Effector memory CD4-positive, alpha-beta T cell (primary cell): Measurements from ENCODE around the gene COQ8A.

Experiments
- DNase-seq, 3 donors: peaks; one replicate each; pipeline ENCODE4 v3.0.0-alpha.2; 2020
- H3K27ac ChIP-seq: 2 replicates; pipeline ENCODE4 v1.7.0; 2013; ENCODE audit warnings: mild to moderate bottlenecking, low read length, moderate library complexity; ENCODE audit not compliant: insufficient read depth, poor library complexity, severe bottlenecking
- H3K27me3 ChIP-seq: replicated peaks from 2 replicates; pipeline ENCODE4 v1.7.0; 2013; ENCODE audit warnings: mild to moderate bottlenecking, low read length; ENCODE audit not compliant: insufficient read depth, control insufficient read depth, poor library complexity, severe bottlenecking
- H3K36me3 ChIP-seq: 2 replicates; pipeline ENCODE4 v1.7.0; 2013; ENCODE audit warnings: mild to moderate bottlenecking, low read length, moderate library complexity; ENCODE audit not compliant: control insufficient read depth, insufficient read depth
- H3K4me1 ChIP-seq: 2 replicates; pipeline ENCODE4 v1.7.0; 2013; ENCODE audit warnings: low read length, mild to moderate bottlenecking; ENCODE audit not compliant: control insufficient read depth, insufficient read depth, poor library complexity, severe bottlenecking
- H3K4me3 ChIP-seq: 2 replicates; pipeline ENCODE4 v1.7.0; 2013; ENCODE audit warnings: low read length, low read depth, mild to moderate bottlenecking; ENCODE audit not compliant: insufficient read depth, poor library complexity, severe bottlenecking
- H3K9me3 ChIP-seq: 2 replicates; pipeline ENCODE4 v1.7.0; 2013; ENCODE audit warnings: mild to moderate bottlenecking, low read length, moderate library complexity; ENCODE audit not compliant: control insufficient read depth

The COQ8A gene

DNA sequence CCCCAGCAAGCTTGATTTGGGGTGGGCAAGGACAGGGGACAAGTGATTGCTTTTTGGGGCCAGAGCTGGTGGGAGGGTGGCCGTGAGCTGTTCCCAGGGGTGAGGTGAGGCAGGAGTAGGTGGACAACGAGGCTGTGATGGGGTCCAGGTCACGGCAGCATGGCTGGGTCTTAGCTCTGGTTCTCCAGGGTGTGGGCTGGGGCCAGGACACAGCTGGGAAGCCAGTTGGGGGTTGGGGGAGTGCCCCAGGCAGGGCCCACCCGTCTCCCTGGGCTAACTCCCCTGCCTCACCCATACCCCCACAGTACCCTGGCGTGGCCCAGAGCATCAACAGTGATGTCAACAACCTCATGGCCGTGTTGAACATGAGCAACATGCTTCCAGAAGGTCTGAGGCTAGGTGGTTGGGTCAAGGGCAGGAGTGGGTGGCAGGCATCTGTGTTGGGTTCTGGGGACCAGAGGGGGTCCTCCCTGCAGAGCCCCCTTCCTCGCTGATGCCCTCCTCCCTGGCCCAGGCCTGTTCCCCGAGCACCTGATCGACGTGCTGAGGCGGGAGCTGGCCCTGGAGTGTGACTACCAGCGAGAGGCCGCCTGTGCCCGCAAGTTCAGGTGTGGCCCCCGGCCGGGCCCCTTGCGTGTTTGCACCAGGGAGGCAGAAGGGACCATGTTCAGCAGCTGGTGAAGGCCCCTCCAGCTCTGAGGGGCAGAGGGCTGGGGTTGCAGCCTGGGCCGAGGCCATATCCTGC, 43.3 kb downstream of the COQ8A start:
- H3K36me3 ChIP-seq = peaks cover 43% of the 10 kb centered on the region

DNA sequence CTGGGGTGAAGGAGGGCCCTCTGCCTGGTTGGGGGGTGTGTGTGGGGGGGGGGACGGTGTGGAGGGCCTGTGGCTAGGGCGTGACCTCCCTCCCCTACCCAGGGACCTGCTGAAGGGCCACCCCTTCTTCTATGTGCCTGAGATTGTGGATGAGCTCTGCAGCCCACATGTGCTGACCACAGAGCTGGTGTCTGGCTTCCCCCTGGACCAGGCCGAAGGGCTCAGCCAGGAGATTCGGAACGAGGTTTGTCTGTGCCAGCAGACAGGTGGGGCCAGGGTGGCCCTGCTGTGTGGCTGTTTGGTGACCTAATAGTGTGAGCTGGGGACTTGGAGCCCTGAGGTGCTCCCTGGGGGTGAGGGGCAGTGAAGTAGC, 43.9 kb downstream of the COQ8A start:
- H3K4me3 ChIP-seq = no peak overlapping the region
- H3K4me1 ChIP-seq = no peaks in the 10 kb centered on the region
- no peak for DNase-seq
- H3K27me3 ChIP-seq = no peaks in the 10 kb centered on the region
- H3K36me3 ChIP-seq = peaks cover 42% of the 10 kb centered on the region
- no peak overlapping the region for H3K27ac ChIP-seq
- H3K9me3 ChIP-seq = no peaks in the 10 kb centered on the region

More for the DNA sequence above, 43.3 kb downstream of the COQ8A start:
- no peaks in the 10 kb centered on the region for H3K9me3 ChIP-seq
- H3K27ac ChIP-seq = no peak overlapping the region
- H3K27me3 ChIP-seq = no peaks in the 10 kb centered on the region
- no peaks in the 10 kb centered on the region for H3K4me1 ChIP-seq
- H3K4me3 ChIP-seq = no peak overlapping the region
- no peak for DNase-seq

DNA sequence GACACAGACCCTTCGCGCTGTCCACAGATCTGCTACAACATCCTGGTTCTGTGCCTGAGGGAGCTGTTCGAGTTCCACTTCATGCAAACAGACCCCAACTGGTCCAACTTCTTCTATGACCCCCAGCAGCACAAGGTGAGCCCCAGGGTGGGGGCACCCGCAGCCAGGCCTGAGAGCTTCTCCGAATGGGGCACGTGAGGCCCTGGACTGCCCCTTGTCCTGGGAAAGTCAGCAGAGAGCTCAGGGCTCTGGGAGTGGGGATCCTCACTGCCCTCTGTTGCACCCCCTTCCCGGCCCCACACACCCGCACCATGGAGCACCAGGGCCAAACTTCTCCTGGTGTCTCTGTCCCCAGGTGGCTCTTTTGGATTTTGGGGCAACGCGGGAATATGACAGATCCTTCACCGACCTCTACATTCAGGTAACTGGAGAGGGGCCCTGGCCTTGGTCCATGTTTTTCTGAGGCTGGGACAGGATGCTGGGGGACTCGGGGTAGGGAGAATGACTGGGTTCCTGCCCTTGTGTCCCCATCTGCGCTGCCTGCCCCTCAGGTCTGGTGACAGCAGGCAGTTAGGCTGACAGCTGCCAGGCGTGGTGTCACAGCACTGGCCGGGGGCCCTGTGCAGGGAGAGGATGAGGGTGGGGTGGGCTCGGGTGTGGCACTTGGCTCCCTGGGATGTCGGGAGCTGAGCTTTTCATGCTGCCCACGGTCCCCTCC, 44.6 kb downstream of the COQ8A start:
- Histone ChIP-seq H3K27me3 (no peaks in the 10 kb centered on the region), H3K27ac (no peak overlapping the region), H3K4me1 (no peaks in the 10 kb centered on the region), H3K4me3 (no peak overlapping the region), H3K9me3 (no peaks in the 10 kb centered on the region), H3K36me3 (peaks cover 42% of the 10 kb centered on the region)
- no peak for DNase-seq

GRCh38 chr1:226985239-226985838, 45.2 kb downstream of the COQ8A start:
- no peaks in the 10 kb centered on the region for H3K4me1 ChIP-seq
- H3K27ac ChIP-seq = no peak overlapping the region
- no peaks in the 10 kb centered on the region for H3K9me3 ChIP-seq
- H3K4me3 ChIP-seq = no peak overlapping the region
- no peaks in the 10 kb centered on the region for H3K27me3 ChIP-seq
- peaks cover 42% of the 10 kb centered on the region for H3K36me3 ChIP-seq
- no peak for DNase-seq

GRCh38 chr1:226985839-226986463, 45.9 kb downstream of the COQ8A start:
- no peak overlapping the region for H3K27ac ChIP-seq
- no peak for DNase-seq
- H3K36me3 ChIP-seq = peaks cover 42% of the 10 kb centered on the region
- H3K4me1 ChIP-seq = no peaks in the 10 kb centered on the region
- no peak overlapping the region for H3K4me3 ChIP-seq
- H3K27me3 ChIP-seq = no peaks in the 10 kb centered on the region
- no peaks in the 10 kb centered on the region for H3K9me3 ChIP-seq

- Histone ChIP-seq H3K9me3 (no peaks in the 10 kb centered on the region), H3K4me1 (no peaks in the 10 kb centered on the region), H3K27ac (no peak overlapping the region), H3K36me3 (peaks cover 42% of the 10 kb centered on the region), H3K4me3 (no peak overlapping the region), H3K27me3 (no peaks in the 10 kb centered on the region)
- no peak for DNase-seq
These were observed 46.5 kb downstream of the COQ8A start for GRCh38 chr1:226986496-226987178.

DNA sequence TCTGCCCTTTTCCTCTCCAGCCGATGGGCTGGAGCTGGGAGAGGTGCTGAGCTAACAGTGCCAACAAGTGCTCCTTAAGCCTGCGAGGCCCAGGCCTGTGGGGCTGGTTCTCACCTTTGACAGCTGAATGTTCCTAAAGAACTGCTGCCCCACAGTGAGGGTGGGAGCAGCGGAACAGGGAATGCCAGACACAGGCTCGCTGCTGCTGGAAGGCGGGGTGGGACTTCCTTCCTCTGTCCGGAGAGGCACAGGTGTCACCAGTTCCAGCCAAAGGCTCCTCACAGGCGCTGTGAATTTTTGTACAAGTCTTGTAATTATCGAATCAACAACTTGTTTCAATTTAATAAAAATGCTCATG, 47.1 kb downstream of the COQ8A start:
- Histone ChIP-seq H3K4me3 (no peak overlapping the region), H3K36me3 (peaks cover 38% of the 10 kb centered on the region), H3K4me1 (no peaks in the 10 kb centered on the region), H3K27me3 (no peaks in the 10 kb centered on the region), H3K9me3 (no peaks in the 10 kb centered on the region), H3K27ac (no peak overlapping the region)
- no peak for DNase-seq

DNA sequence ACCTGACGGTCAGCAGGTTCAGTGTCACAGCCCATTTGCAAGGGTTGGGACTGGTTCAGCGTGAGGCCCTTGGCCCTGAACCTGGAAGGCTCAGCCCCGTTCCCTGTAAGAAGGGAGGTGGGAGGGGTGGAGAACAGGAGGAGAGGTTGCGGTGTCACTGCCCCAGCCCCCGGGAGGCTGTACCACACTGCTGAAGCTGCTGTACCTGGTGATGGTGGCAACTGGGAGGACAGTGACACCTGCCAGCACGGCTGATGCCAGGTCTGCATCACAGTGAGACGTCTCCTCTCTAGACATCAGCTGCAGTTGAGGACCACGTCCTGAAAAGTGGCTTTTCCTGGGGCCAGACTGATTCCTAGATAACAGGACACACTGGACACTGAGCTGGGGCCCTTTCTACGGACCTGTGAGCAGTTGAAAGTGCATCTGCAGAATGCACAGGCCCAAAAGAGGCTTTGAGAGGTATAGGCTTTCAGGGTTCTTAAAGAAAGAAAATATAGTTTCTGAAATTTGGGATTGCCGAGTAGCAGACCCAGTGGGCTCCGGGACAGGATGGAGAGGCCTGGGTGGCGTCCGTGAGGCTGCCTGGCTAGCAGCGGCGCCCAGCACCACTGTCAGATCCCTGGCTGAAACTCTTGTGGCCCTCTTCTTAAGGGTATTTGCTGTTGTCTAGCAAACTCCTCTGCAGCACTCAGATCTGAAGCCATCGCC, 47.7 kb downstream of the COQ8A start:
- no peak for DNase-seq
- Histone ChIP-seq H3K9me3 (no peaks in the 10 kb centered on the region), H3K27ac (no peak overlapping the region), H3K36me3 (peaks cover 32% of the 10 kb centered on the region), H3K4me3 (no peak overlapping the region), H3K27me3 (no peaks in the 10 kb centered on the region), H3K4me1 (no peaks in the 10 kb centered on the region)

- H3K27me3 ChIP-seq = no peaks in the 10 kb centered on the region
- no peaks in the 10 kb centered on the region for H3K9me3 ChIP-seq
- peaks cover 27% of the 10 kb centered on the region for H3K36me3 ChIP-seq
- H3K27ac ChIP-seq = no peak overlapping the region
- H3K4me1 ChIP-seq = no peaks in the 10 kb centered on the region
- no peak for DNase-seq
- no peak overlapping the region for H3K4me3 ChIP-seq
These were observed 48.2 kb downstream of the COQ8A start for GRCh38 chr1:226988334-226988666.
